Suppressor macrophage treated with lipopolysaccharide for 1 hour (primary cell): ENCODE data around the gene LRRC7.

Experiments used
- DNase-seq, 3 donors: peaks; one replicate each; pipeline ENCODE4 v3.0.0-alpha.2; 2020 to 2022

LRRC7 gene

GRCh38 chr1:69567652-69568420, at the start of gene LRRC7:
Gene LRRC7, plus strand, starts transcription at chr1:69567922. Its CDS starts 718 bp downstream, at chr1:69568640.
- peak in 2 of 3 donors; percentile 5 to 22 for DNase-seq

GRCh38 chr1:69519006-69519405, 48.7 kb upstream of the LRRC7 start:
- DNase-seq: no peak

- DNase-seq: no peak
These were observed 47.4 kb upstream of the LRRC7 start for GRCh38 chr1:69520326-69520725.

- no peak for DNase-seq
These were observed 44.7 kb upstream of the LRRC7 start for GRCh38 chr1:69523032-69523431.

GRCh38 chr1:69523461-69523860, 44.3 kb upstream of the LRRC7 start:
- no peak for DNase-seq

GRCh38 chr1:69524015-69524414, 43.7 kb upstream of the LRRC7 start:
- no peak for DNase-seq

- no peak for DNase-seq
These were observed 40.4 kb upstream of the LRRC7 start for GRCh38 chr1:69527273-69527672.

GRCh38 chr1:69528376-69528775, 39.3 kb upstream of the LRRC7 start:
- DNase-seq: no peak

- DNase-seq: no peak
These were observed 34.4 kb upstream of the LRRC7 start for GRCh38 chr1:69533343-69533742.

GRCh38 chr1:69534829-69535228, 32.9 kb upstream of the LRRC7 start:
- DNase-seq: no peak

- DNase-seq: no peak
These were observed 32.2 kb upstream of the LRRC7 start for GRCh38 chr1:69535490-69535889.

GRCh38 chr1:69540052-69540451, 27.7 kb upstream of the LRRC7 start:
- DNase-seq: no peak

GRCh38 chr1:69551476-69552324, 16.0 kb upstream of the LRRC7 start:
- DNase-seq: no peak

- DNase-seq: no peak
These were observed 14.0 kb upstream of the LRRC7 start for GRCh38 chr1:69553726-69554125.

GRCh38 chr1:69568421-69569174, 876 bp downstream of the LRRC7 start:
- DNase-seq: peak in 1 of 3 donors; percentile 5

GRCh38 chr1:69569175-69569541, 1.4 kb downstream of the LRRC7 start:
- DNase-seq: peak in 1 of 3 donors; percentile 0

- peak in 2 of 3 donors; percentile 10 to 13 for DNase-seq
These were observed 2.0 kb downstream of the LRRC7 start for GRCh38 chr1:69569576-69570328.

- DNase-seq: no peak
These were observed 2.6 kb downstream of the LRRC7 start for GRCh38 chr1:69570356-69570755.

GRCh38 chr1:69572921-69573320, 5.2 kb downstream of the LRRC7 start:
- no peak for DNase-seq

- no peak for DNase-seq
These were observed 6.2 kb downstream of the LRRC7 start for GRCh38 chr1:69573911-69574310.

- DNase-seq: no peak
These were observed 17.9 kb downstream of the LRRC7 start for GRCh38 chr1:69585666-69586065.

GRCh38 chr1:69587391-69587790, 19.7 kb downstream of the LRRC7 start:
- DNase-seq: no peak

- no peak for DNase-seq
These were observed 22.1 kb downstream of the LRRC7 start for GRCh38 chr1:69589799-69590198.
